ENCODE measurements around the gene GLIS1. TPM values are rescaled to one million over a fixed set of nuclear protein-coding genes. Genes with fewer than 3 reads are reported as not detected.

Gene GLIS1
- total and polyA plus RNA-seq, 2 experiments from 2014 or later = 0.77 to 0.95 TPM

DNA sequence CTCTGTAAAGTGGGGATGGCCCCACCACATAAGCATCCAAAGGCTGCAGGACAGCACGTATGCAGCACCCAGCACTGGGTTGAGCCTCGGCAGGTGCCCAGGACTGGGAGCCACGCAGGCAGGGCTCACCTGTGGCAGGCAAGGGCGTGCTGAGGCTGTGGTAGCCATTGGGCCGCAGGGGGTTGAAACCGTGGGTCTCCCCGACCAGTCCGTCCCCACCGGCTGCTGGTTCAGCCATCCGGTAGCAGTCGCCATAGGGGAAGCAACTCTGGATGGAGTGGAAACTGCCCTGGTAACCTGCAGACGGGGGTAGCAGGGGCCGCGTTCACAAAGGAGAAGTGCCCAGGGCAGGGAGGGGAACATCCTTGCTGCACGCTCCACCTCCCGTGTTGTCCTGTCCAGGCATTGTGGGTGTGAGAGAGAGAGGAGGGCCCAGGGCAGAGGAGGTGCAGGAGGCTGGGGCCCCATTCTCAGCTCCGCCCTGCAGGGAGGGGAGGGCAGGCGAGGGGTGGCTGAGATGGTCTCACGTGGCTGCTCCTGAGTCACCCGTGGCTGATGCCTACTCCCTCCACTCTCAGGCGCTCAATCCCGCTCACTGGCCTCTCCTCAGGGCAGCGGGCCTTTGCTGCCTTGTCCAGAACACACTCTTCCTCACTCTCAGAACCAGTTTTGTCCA lies 229.8 kb downstream of the GLIS1 start:
- H3K4me1 ChIP-seq (ENCODE audit: low read depth) = peaks cover 38% of the 10 kb centered on the region
- no peaks in the 10 kb centered on the region for H3K27me3 ChIP-seq
- H3K36me3 ChIP-seq = no peaks in the 10 kb centered on the region
- no peak for DNase-seq (ENCODE audit: low read depth in 1 of 2, low spot score in 1 of 2)
- TF ChIP-seq, protein P1, sequence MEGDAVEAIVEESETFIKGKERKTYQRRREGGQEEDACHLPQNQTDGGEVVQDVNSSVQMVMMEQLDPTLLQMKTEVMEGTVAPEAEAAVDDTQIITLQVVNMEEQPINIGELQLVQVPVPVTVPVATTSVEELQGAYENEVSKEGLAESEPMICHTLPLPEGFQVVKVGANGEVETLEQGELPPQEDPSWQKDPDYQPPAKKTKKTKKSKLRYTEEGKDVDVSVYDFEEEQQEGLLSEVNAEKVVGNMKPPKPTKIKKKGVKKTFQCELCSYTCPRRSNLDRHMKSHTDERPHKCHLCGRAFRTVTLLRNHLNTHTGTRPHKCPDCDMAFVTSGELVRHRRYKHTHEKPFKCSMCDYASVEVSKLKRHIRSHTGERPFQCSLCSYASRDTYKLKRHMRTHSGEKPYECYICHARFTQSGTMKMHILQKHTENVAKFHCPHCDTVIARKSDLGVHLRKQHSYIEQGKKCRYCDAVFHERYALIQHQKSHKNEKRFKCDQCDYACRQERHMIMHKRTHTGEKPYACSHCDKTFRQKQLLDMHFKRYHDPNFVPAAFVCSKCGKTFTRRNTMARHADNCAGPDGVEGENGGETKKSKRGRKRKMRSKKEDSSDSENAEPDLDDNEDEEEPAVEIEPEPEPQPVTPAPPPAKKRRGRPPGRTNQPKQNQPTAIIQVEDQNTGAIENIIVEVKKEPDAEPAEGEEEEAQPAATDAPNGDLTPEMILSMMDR (IDR thresholded peaks at IDR 0.05; ENCODE audit: low read depth, low read length) = no peak
- H3K9me3 ChIP-seq (ENCODE audit: low read depth) = no peaks in the 10 kb centered on the region
- H3K4me3 ChIP-seq = no peak overlapping the region
- H3K27ac ChIP-seq = no peak overlapping the region

DNA sequence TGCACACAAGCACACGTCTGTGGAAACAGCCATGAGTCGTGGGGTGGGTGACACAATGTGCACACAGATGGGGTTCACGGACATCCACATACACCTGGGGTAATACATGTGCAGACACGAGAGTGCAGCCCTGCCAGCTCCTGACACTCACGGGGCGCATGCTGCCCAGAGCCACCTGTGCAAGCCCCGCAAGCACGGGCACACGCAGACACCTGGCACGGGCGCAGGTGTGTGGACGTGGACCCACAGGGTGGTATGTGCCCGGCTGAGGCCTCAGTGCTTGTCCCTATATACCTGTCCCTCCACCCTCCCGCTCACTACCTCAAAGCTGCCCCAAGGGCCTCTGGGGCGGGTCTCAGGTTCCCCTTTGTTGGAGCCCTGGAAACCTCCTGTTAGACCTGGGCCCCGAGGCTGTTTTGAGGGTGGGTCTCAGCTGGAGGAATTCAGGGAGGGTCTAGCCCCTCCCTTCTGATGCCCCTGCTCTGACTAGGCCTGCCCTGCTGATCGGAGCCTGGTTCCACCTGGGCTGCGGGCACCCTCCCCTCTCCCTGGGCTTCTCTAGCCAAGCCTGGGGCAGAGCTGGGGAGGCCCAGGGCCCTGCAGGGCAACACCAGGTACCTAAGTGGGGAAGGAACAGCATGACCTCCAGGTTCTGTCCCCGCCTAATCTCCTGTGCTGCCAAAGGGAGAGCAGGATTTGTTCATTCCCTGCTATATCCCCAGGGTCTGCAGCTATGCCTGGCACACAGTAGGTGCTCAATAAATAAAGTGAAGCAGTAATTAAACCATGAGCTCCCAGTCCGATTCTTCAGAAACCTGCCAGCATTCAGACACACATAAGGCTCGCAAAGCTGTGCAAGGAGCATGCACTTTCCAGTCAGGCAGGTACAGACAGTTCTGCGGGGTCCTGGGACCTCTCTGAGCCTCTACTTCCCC lies 230.6 kb downstream of the GLIS1 start:
- Histone ChIP-seq H3K27me3 (no peaks in the 10 kb centered on the region), H3K4me3 (no peak overlapping the region), H3K36me3 (no peaks in the 10 kb centered on the region), H3K27ac (no peak overlapping the region), H3K4me1 (ENCODE audit: low read depth) (peaks cover 37% of the 10 kb centered on the region), H3K9me3 (ENCODE audit: low read depth) (no peaks in the 10 kb centered on the region)
- DNase-seq (ENCODE audit: low read depth in 1 of 2, low spot score in 1 of 2) = no peak
- TF ChIP-seq, protein P1 (IDR thresholded peaks at IDR 0.05; ENCODE audit: low read depth, low read length) = no peak

DNA sequence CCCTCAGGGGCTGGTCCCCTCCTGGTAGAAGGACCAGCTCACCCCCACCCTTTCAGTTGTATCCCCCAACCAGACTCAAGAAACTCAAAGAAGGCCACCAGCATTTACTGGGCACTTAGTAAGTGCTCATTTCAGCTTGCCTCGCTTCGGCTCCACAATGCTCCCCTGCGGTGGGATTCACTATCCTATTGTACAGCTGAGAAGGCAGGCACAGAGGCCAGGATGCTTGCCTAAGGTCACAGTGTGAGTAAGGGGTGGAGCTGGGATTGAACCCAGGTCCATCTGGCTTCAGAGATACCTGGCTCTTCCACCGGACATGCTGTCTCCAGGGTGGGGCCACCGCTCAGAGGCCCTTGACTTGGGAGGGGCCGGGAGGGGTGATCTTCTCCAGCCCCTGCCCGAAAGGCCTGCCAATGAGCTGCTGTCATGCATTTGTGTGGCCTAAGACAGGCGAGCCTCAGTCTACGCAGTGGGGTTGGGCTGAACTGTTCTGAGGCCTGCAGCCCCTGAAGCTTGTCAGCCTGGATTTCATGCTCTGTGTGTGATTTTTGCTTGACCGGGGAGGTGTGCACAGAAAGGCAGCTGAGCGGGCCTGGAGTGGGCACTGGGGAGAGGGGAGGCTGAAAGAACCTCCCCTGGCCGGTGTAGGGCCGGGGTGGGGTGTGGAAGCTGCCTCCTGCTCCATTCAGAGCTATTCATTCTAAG lies 231.7 kb downstream of the GLIS1 start:
- TF ChIP-seq, protein P1 (IDR thresholded peaks at IDR 0.05; ENCODE audit: low read depth, low read length) = no peak
- Histone ChIP-seq H3K27me3 (no peaks in the 10 kb centered on the region), H3K9me3 (ENCODE audit: low read depth) (no peaks in the 10 kb centered on the region), H3K4me1 (ENCODE audit: low read depth) (peaks cover 31% of the 10 kb centered on the region), H3K27ac (no peak overlapping the region), H3K4me3 (no peak overlapping the region), H3K36me3 (no peaks in the 10 kb centered on the region)
- no peak for DNase-seq (ENCODE audit: low read depth in 1 of 2, low spot score in 1 of 2)

DNA sequence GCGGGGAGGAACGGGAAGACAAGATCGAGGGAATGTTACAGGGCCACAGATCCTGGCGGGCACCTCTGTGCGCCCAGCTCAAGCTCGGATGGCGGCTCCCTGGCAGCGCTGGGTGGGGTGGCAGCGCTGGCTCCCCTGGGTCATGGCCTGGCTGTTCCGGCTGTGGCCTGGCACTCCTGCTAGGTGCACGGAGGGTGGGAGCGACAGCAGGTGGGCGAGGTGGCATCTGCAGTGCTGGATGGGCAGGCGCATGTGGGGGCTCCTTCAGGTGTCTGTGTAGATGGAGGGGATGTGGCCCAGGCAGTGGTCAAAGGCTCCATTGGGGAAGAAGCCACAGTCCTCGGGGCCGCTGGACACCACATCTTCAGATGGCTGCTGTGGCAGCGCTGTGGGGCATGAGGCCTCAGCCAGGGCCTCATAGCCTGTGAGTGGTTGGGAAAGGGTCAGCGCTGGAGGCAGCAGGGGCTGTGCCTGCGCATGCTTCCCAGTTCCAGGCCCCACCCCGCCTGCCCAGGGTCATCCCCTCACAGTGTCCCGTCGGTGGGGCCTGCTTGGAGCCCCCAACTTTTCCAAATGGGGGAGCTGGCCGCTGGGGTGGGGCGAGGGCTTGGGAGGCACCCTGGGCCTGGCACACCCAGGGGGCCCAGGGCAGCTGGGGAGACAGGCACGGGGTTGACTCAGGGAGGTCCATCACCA lies 232.5 kb downstream of the GLIS1 start:
- DNase-seq (ENCODE audit: low read depth in 1 of 2, low spot score in 1 of 2) = no peak
- no peaks in the 10 kb centered on the region for H3K9me3 ChIP-seq (ENCODE audit: low read depth)
- TF ChIP-seq, protein P1 (IDR thresholded peaks at IDR 0.05; ENCODE audit: low read depth, low read length) = no peak
- no peaks in the 10 kb centered on the region for H3K36me3 ChIP-seq
- H3K27ac ChIP-seq = no peak overlapping the region
- H3K27me3 ChIP-seq = no peaks in the 10 kb centered on the region
- peaks cover 23% of the 10 kb centered on the region for H3K4me1 ChIP-seq (ENCODE audit: low read depth)
- H3K4me3 ChIP-seq = no peak overlapping the region

DNA sequence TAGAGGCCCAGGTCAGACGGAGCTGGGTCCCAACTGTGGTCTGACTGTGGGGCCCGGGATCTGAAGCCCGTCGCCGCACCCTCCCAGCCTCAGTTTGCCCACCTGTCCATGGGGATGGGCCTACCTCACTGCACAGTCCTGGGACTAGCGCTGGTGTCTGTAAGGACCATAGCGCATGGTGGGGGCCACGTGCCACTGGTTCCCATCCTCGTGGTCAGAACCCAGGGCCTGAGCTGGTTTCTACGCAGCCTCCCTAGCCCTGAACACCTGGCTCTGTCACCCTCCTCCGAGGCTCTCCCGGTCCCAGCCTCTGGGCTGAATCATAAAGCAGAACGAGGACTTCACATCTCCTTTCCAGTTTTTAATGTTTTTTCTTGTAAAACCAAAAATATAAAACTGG lies 233.1 kb downstream of the GLIS1 start:
- Histone ChIP-seq H3K27ac (no peak overlapping the region), H3K4me3 (no peak overlapping the region), H3K9me3 (ENCODE audit: low read depth) (no peaks in the 10 kb centered on the region), H3K27me3 (no peaks in the 10 kb centered on the region), H3K4me1 (ENCODE audit: low read depth) (peaks cover 17% of the 10 kb centered on the region), H3K36me3 (no peaks in the 10 kb centered on the region)
- DNase-seq (ENCODE audit: low read depth in 1 of 2, low spot score in 1 of 2) = no peak
- TF ChIP-seq, protein P1 (IDR thresholded peaks at IDR 0.05; ENCODE audit: low read depth, low read length) = no peak

All from cardiac muscle cell (in vitro differentiated cells and primary cell).